ENCODE measurements around the gene SCUBE1. TPM values are rescaled to one million over a fixed set of nuclear protein-coding genes. Genes with fewer than 3 reads are reported as not detected.

Gene SCUBE1
- total and polyA plus RNA-seq, 2 experiments from 2014 or later: 0.81 to 3.2 TPM

DNA sequence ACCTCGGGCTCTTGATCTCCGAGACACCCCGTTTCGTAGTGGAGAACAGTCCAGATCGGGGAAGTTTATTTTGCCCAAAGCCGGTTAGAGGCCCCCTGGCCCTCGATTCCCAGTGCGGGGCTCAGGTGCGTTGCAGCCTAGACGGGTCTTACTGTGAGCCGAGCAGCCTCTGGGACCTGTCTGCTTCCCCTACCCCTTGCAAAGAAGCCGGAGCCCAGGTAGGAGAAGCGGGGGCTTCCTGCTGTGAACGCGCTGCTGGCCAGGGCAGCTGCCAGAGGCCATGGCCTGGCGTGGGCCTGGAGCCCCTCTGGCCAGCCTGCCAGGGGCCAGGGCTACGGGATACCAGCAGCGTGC, 191.2 kb downstream of the SCUBE1 start:
- no peaks in the 10 kb centered on the region for H3K9me2 ChIP-seq (ENCODE audit: insufficient read depth)
- H3K4me2 ChIP-seq: peak overlapping the region; percentile 86
- peak overlapping the region; percentile 97 for H2AFZ ChIP-seq
- Mint-ChIP-seq H3K9me3 (no peaks in the 10 kb centered on the region), H3K36me3 (ENCODE audit: low read depth) (no peaks in the 10 kb centered on the region), H3K4me3 (peak overlapping the region; percentile 78), H3K27me3 (ENCODE audit: insufficient read depth, low read depth, poor library complexity) (peaks cover 20% of the 10 kb centered on the region), H3K27ac (no peak overlapping the region), H3K4me1 (peaks cover 2% of the 10 kb centered on the region)
- TF ChIP-seq EZH2 (IDR thresholded peaks at IDR 0.05; ENCODE audit: low read depth, unreplicated experiment): no peak
- H3F3A ChIP-seq (replicated peaks; ENCODE audit: low read depth): no peaks in the 10 kb centered on the region; the same call in 1 of the 2 replicates
- H4K20me1 ChIP-seq (replicated peaks; ENCODE audit: insufficient read depth): no peaks in the 10 kb centered on the region
- no peaks in the 10 kb centered on the region for H3K79me2 ChIP-seq (replicated peaks; ENCODE audit: insufficient read depth)
- no peaks in the 10 kb centered on the region for H3K36me3 ChIP-seq (ENCODE audit: insufficient read depth)
- no peak overlapping the region for H3K27ac ChIP-seq (ENCODE audit: low read depth)
- peaks cover 17% of the 10 kb centered on the region for H3K27me3 ChIP-seq (ENCODE audit: insufficient read depth)
- peak; percentile 40 for DNase-seq (ENCODE audit: low spot score)
- peak overlapping the region; percentile 65 for H3K4me3 ChIP-seq
- no peaks in the 10 kb centered on the region for H3K4me1 ChIP-seq (ENCODE audit: insufficient read depth)
- peak; percentile 69 for ATAC-seq

DNA sequence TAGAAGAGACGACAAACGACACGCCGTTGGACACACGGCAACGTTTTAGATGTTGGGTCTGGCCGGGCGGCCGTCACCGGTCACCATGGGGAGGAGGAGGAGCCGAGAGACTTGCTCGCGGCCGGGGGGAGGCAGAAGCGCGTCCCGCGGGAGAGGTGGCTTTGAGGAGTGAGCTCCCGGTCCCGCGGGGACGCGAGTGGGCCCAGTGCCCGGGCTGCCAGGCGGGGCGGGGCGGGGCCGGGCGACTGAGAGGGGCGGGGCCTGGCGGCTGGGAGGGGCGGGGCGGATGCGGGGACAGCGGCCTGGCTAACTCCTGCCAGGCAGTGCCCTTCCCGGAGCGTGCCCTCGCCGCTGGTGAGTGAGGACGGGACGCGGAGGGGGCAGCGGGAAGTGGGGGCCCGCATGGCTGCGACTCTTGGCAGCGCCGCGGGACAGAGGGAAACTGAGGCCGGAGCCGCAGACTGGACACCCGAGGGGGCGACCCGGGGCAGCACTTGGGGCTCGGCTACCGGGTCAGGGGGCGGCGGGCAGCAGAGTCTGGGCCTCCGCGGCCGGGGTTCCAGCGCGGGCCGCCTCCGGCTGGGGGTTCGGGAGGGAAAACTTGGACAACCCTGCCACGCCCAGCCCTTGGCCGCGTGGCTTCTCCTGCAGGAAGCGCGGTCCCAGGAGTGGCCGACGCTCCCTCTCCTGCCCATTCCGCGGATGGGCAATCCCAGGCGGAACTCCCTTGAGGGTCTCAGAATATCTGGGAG, 191.7 kb downstream of the SCUBE1 start, which contains the start of gene TSPO:
Gene TSPO (plus strand): TSS at position 309 of the 752 bp plus-strand sequence. CDS start 7,680 bp downstream, outside the sequence.
- Histone ChIP-seq H3K79me2 (replicated peaks; ENCODE audit: insufficient read depth) (no peaks in the 10 kb centered on the region), H3K4me2 (peak within 1 kb of the TSS; percentile 86), H3K9me2 (ENCODE audit: insufficient read depth) (no peaks in the 10 kb centered on the region), H3F3A (replicated peaks; ENCODE audit: low read depth) (no peaks in the 10 kb centered on the region; the same call in 1 of the 2 replicates), H3K27me3 (ENCODE audit: insufficient read depth) (peaks cover 17% of the 10 kb centered on the region), H3K4me1 (ENCODE audit: insufficient read depth) (no peaks in the 10 kb centered on the region), H3K4me3 (peak within 1 kb of the TSS; percentile 65), H2AFZ (peak within 1 kb of the TSS; percentile 97), H4K20me1 (replicated peaks; ENCODE audit: insufficient read depth) (no peaks in the 10 kb centered on the region), H3K36me3 (ENCODE audit: insufficient read depth) (no peaks in the 10 kb centered on the region), H3K27ac (ENCODE audit: low read depth) (no peak within 1 kb of the TSS)
- H3K27ac Mint-ChIP-seq: no peak within 1 kb of the TSS
- peaks cover 20% of the 10 kb centered on the region for H3K27me3 Mint-ChIP-seq (ENCODE audit: insufficient read depth, low read depth, poor library complexity)
- peak; percentile 69 for ATAC-seq
- no peaks in the 10 kb centered on the region for H3K36me3 Mint-ChIP-seq (ENCODE audit: low read depth)
- peaks cover 2% of the 10 kb centered on the region for H3K4me1 Mint-ChIP-seq
- no peaks in the 10 kb centered on the region for H3K9me3 Mint-ChIP-seq
- TF ChIP-seq NANOG (IDR thresholded peaks at IDR 0.05; ENCODE audit: borderline replicate concordance): no peak
- TF ChIP-seq, protein P1, sequence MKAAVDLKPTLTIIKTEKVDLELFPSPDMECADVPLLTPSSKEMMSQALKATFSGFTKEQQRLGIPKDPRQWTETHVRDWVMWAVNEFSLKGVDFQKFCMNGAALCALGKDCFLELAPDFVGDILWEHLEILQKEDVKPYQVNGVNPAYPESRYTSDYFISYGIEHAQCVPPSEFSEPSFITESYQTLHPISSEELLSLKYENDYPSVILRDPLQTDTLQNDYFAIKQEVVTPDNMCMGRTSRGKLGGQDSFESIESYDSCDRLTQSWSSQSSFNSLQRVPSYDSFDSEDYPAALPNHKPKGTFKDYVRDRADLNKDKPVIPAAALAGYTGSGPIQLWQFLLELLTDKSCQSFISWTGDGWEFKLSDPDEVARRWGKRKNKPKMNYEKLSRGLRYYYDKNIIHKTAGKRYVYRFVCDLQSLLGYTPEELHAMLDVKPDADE (IDR thresholded peaks at IDR 0.05): no peak
- peak; percentile 40; the same call in 1 of the 2 replicates for TF ChIP-seq POLR2AphosphoS5 (IDR thresholded peaks at IDR 0.05; ENCODE audit: low read depth)
- TF ChIP-seq, protein P2, sequence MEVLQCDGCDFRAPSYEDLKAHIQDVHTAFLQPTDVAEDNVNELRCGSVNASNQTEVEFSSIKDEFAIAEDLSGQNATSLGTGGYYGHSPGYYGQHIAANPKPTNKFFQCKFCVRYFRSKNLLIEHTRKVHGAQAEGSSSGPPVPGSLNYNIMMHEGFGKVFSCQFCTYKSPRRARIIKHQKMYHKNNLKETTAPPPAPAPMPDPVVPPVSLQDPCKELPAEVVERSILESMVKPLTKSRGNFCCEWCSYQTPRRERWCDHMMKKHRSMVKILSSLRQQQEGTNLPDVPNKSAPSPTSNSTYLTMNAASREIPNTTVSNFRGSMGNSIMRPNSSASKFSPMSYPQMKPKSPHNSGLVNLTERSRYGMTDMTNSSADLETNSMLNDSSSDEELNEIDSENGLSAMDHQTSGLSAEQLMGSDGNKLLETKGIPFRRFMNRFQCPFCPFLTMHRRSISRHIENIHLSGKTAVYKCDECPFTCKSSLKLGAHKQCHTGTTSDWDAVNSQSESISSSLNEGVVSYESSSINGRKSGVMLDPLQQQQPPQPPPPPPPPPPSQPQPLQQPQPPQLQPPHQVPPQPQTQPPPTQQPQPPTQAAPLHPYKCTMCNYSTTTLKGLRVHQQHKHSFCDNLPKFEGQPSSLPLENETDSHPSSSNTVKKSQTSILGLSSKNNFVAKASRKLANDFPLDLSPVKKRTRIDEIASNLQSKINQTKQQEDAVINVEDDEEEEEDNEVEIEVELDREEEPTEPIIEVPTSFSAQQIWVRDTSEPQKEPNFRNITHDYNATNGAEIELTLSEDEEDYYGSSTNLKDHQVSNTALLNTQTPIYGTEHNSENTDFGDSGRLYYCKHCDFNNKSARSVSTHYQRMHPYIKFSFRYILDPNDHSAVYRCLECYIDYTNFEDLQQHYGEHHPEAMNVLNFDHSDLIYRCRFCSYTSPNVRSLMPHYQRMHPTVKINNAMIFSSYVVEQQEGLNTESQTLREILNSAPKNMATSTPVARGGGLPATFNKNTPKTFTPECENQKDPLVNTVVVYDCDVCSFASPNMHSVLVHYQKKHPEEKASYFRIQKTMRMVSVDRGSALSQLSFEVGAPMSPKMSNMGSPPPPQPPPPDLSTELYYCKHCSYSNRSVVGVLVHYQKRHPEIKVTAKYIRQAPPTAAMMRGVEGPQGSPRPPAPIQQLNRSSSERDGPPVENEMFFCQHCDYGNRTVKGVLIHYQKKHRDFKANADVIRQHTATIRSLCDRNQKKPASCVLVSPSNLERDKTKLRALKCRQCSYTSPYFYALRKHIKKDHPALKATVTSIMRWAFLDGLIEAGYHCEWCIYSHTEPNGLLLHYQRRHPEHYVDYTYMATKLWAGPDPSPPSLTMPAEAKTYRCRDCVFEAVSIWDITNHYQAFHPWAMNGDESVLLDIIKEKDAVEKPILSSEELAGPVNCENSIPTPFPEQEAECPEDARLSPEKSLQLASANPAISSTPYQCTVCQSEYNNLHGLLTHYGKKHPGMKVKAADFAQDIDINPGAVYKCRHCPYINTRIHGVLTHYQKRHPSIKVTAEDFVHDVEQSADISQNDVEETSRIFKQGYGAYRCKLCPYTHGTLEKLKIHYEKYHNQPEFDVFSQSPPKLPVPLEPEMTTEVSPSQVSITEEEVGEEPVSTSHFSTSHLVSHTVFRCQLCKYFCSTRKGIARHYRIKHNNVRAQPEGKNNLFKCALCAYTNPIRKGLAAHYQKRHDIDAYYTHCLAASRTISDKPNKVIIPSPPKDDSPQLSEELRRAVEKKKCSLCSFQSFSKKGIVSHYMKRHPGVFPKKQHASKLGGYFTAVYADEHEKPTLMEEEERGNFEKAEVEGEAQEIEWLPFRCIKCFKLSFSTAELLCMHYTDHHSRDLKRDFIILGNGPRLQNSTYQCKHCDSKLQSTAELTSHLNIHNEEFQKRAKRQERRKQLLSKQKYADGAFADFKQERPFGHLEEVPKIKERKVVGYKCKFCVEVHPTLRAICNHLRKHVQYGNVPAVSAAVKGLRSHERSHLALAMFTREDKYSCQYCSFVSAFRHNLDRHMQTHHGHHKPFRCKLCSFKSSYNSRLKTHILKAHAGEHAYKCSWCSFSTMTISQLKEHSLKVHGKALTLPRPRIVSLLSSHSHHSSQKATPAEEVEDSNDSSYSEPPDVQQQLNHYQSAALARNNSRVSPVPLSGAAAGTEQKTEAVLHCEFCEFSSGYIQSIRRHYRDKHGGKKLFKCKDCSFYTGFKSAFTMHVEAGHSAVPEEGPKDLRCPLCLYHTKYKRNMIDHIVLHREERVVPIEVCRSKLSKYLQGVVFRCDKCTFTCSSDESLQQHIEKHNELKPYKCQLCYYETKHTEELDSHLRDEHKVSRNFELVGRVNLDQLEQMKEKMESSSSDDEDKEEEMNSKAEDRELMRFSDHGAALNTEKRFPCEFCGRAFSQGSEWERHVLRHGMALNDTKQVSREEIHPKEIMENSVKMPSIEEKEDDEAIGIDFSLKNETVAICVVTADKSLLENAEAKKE (CRISPR knock-in tag; IDR thresholded peaks at IDR 0.05): no peak
- peak within 1 kb of the TSS; percentile 78 for H3K4me3 Mint-ChIP-seq
- DNase-seq (ENCODE audit: low spot score): peak; percentile 57
